Right lobe of liver (tissue), 4 donors: ENCODE measurements around the gene CNOT6.

ENCODE experiments used
- POLR2A ChIP-seq: fragments of 450-650 bp; IDR thresholded peaks from one replicate; pipeline ENCODE4 v1.6.1; 2017; ENCODE audit warnings: antibody characterized with exemption, mild to moderate bottlenecking
- TF ChIP-seq, protein P1 (sequence below), 4 donors: fragments of 200-600 bp in 3 of 4; fragments of 450-650 bp in 1 of 4; IDR thresholded peaks; one replicate each; pipeline versions ENCODE4 v1.5.1 to v1.8.0; 2016 to 2022; ENCODE audit warnings: antibody characterized with exemption in 4 of 4, mild to moderate bottlenecking in 2 of 4
- donor health status: DM: no; HTN: no; CAD: no.
- donor health status: DM: no; HTN: no; CAD: no.
- donor health status: DM: no; HTN: yes; CAD: no.

- TF ChIP-seq, protein P1, sequence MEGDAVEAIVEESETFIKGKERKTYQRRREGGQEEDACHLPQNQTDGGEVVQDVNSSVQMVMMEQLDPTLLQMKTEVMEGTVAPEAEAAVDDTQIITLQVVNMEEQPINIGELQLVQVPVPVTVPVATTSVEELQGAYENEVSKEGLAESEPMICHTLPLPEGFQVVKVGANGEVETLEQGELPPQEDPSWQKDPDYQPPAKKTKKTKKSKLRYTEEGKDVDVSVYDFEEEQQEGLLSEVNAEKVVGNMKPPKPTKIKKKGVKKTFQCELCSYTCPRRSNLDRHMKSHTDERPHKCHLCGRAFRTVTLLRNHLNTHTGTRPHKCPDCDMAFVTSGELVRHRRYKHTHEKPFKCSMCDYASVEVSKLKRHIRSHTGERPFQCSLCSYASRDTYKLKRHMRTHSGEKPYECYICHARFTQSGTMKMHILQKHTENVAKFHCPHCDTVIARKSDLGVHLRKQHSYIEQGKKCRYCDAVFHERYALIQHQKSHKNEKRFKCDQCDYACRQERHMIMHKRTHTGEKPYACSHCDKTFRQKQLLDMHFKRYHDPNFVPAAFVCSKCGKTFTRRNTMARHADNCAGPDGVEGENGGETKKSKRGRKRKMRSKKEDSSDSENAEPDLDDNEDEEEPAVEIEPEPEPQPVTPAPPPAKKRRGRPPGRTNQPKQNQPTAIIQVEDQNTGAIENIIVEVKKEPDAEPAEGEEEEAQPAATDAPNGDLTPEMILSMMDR (IDR thresholded peaks at IDR 0.05) = no peak
- TF ChIP-seq POLR2A = no peak
Measured at GRCh38 chr5:180600554-180601041, 106.4 kb downstream of the CNOT6 start.
